ENCODE data around the gene LACRT. TPM values are rescaled to one million over a fixed set of nuclear protein-coding genes. Genes with fewer than 3 reads are reported as not detected.

LACRT gene
- total and polyA plus RNA-seq, 2 donors (not counting 1 experiment from before 2014, with no cell fraction given): not detected

DNA sequence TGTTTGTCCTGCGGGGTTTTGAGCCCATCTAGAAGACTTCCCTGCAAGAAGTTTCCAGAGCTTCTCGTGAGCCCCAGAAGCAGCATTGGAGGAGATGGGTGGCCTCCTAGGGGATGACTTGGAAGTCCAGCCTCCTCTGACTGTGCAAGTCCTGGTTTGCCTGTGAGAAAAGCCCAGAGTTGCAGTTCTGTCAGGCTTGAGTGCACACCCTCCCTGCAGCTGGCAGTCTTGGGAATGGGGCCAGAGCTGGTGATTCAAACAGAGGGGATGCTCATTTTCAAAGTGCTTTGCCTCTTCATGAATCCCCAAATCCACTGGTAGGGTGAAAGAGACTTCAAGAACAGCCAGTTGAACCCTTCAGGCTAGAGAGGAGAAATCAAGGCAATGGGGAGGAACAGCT lies 42.4 kb downstream of the LACRT start:
- H3K4me1 ChIP-seq (ENCODE audit: control insufficient read depth in 2 of 2, insufficient read depth in 2 of 2, low read length in 2 of 2): peaks cover 6 to 12% of the 10 kb centered on the region in 2 donors
- H3K4me2 ChIP-seq (replicated peaks; ENCODE audit: low read depth, low read length, poor library complexity, severe bottlenecking): no peak overlapping the region
- no peaks in the 10 kb centered on the region for H4K20me1 ChIP-seq (ENCODE audit: control insufficient read depth, insufficient read depth, low read length, poor library complexity, severe bottlenecking)
- TF ChIP-seq EZH2 (IDR thresholded peaks at IDR 0.05; ENCODE audit: borderline replicate concordance, insufficient read depth, low read depth, low read length, poor library complexity, severe bottlenecking) (no peak), CTCF (IDR thresholded peaks at IDR 0.05) (no peak)
- DNase-seq: no peak
- ATAC-seq (ENCODE audit: low read depth): no peak
- WGBS (ENCODE audit: insufficient coverage): 89% methylated on average over 2 of the region's 2 CpGs
- no peak overlapping the region for H3K4me3 ChIP-seq (ENCODE audit: control extremely low read depth in 1 of 5, extremely low read depth in 1 of 5, insufficient read depth in 1 of 5, low read depth in 2 of 5, low read length in 4 of 5)
- no peaks in the 10 kb centered on the region for H3K9me3 ChIP-seq (ENCODE audit: control extremely low read depth in 1 of 3, control insufficient read depth in 2 of 3, insufficient read depth in 1 of 3, low read length in 2 of 3)
- ChIA-PET CTCF (interaction anchor here (1.8 kb wide), 1 partner anchor 9 kb away, joined by 4 read pairs; no protein-coding TSS in a partner anchor), POLR2A (no interaction called here)
- no peak overlapping the region for H3K27ac ChIP-seq (ENCODE audit: low read length in 2 of 2)
- no peak overlapping the region for H2AFZ ChIP-seq (ENCODE audit: insufficient read depth, low read depth, low read length, poor library complexity, severe bottlenecking)
- peaks cover 58% of the 10 kb centered on the region for H3K27me3 Mint-ChIP-seq
- H3K27ac Mint-ChIP-seq: no peak overlapping the region
- intact Hi-C loops (cut with micrococcal nuclease): no loop called here
- no peaks in the 10 kb centered on the region for H3K9me3 Mint-ChIP-seq (ENCODE audit: insufficient read depth)
- no peak overlapping the region for H3K9ac ChIP-seq (ENCODE audit: low read length)
- H3K36me3 ChIP-seq (replicated peaks in 1 of 2; ENCODE audit: control extremely low read depth in 1 of 2, control insufficient read depth in 1 of 2, extremely low read depth in 1 of 2, insufficient read depth in 2 of 2, low read length in 1 of 2): no peaks in the 10 kb centered on the region
- H3K27me3 ChIP-seq (replicated peaks in 1 of 4; ENCODE audit: control extremely low read depth in 1 of 4, control insufficient read depth in 3 of 4, insufficient read depth in 4 of 4, low read length in 3 of 4): peaks cover 0 to 59% (median 22%) of the 10 kb centered on the region in 4 experiments
- H3K4me3 Mint-ChIP-seq: no peak overlapping the region
- H3K79me2 ChIP-seq (ENCODE audit: control insufficient read depth, insufficient read depth, low read length): no peaks in the 10 kb centered on the region
- peaks cover 7% of the 10 kb centered on the region for H3K4me1 Mint-ChIP-seq

GRCh38 chr12:54590978-54591591 lies 43.6 kb downstream of the LACRT start:
- Mint-ChIP-seq H3K4me1 (peaks cover 7% of the 10 kb centered on the region), H3K27me3 (peaks cover 60% of the 10 kb centered on the region), H3K9me3 (ENCODE audit: insufficient read depth) (no peaks in the 10 kb centered on the region), H3K27ac (no peak overlapping the region), H3K4me3 (no peak overlapping the region)
- Histone ChIP-seq H3K4me3 (ENCODE audit: control extremely low read depth in 1 of 5, extremely low read depth in 1 of 5, insufficient read depth in 1 of 5, low read depth in 2 of 5, low read length in 4 of 5) (no peak overlapping the region), H2AFZ (ENCODE audit: insufficient read depth, low read depth, low read length, poor library complexity, severe bottlenecking) (no peak overlapping the region), H3K36me3 (replicated peaks in 1 of 2; ENCODE audit: control extremely low read depth in 1 of 2, control insufficient read depth in 1 of 2, extremely low read depth in 1 of 2, insufficient read depth in 2 of 2, low read length in 1 of 2) (no peaks in the 10 kb centered on the region), H3K79me2 (ENCODE audit: control insufficient read depth, insufficient read depth, low read length) (no peaks in the 10 kb centered on the region), H4K20me1 (ENCODE audit: control insufficient read depth, insufficient read depth, low read length, poor library complexity, severe bottlenecking) (no peaks in the 10 kb centered on the region), H3K4me1 (ENCODE audit: control insufficient read depth in 2 of 2, insufficient read depth in 2 of 2, low read length in 2 of 2) (peaks cover 6 to 12% of the 10 kb centered on the region in 2 donors), H3K9me3 (ENCODE audit: control extremely low read depth in 1 of 3, control insufficient read depth in 2 of 3, insufficient read depth in 1 of 3, low read length in 2 of 3) (no peaks in the 10 kb centered on the region), H3K27me3 (replicated peaks in 1 of 4; ENCODE audit: control extremely low read depth in 1 of 4, control insufficient read depth in 3 of 4, insufficient read depth in 4 of 4, low read length in 3 of 4) (peaks cover 0 to 61% (median 23%) of the 10 kb centered on the region in 4 experiments), H3K27ac (ENCODE audit: low read length in 2 of 2) (no peak overlapping the region), H3K9ac (ENCODE audit: low read length) (no peak overlapping the region), H3K4me2 (replicated peaks; ENCODE audit: low read depth, low read length, poor library complexity, severe bottlenecking) (no peak overlapping the region)
- WGBS (ENCODE audit: insufficient coverage): 100% methylated on average over 3 of the region's 7 CpGs
- intact Hi-C loops (cut with micrococcal nuclease): no loop called here
- ATAC-seq (ENCODE audit: low read depth) (no peak), DNase-seq (no peak)
- POLR2A ChIA-PET: no interaction called here
- TF ChIP-seq CTCF (IDR thresholded peaks at IDR 0.05): no peak
- no peak for TF ChIP-seq EZH2 (IDR thresholded peaks at IDR 0.05; ENCODE audit: borderline replicate concordance, insufficient read depth, low read depth, low read length, poor library complexity, severe bottlenecking)
- CTCF ChIA-PET: interaction anchor here (2.3 kb wide), 1 partner anchor 11 kb away, joined by 9 read pairs; no protein-coding TSS in a partner anchor
